IMR-90 (cell line): ENCODE measurements around the gene MRPS24.

ENCODE experiments used
- BHLHE40 ChIP-seq: fragments of 150-350 bp; IDR thresholded peaks from 2 replicates; pipeline ENCODE4 v1.6.1; 2016; ENCODE audit warnings: mild to moderate bottlenecking, low read depth, low read length
- CEBPB ChIP-seq: IDR thresholded peaks from 2 replicates; pipeline ENCODE4 v1.6.1; 2012; ENCODE audit warnings: low read depth, low read length, improper control_type of control experiment
- CHD1 ChIP-seq: IDR thresholded peaks from 2 replicates; pipeline ENCODE4 v1.6.1; 2012; ENCODE audit warnings: low read depth, low read length, improper control_type of control experiment
- CTCF ChIP-seq: conservative IDR thresholded peaks from 2 replicates; pipeline ENCODE4 v1.5.1; 2012; ENCODE audit warnings: mild to moderate bottlenecking, low read depth, low read length, improper control_type of control experiment
- ELK1 ChIP-seq: fragments of 150-350 bp; IDR thresholded peaks from 2 replicates; pipeline ENCODE4 v1.6.1; 2016; ENCODE audit warnings: low read depth, mild to moderate bottlenecking, low read length, moderate library complexity, borderline replicate concordance
- FOS ChIP-seq: fragments of 150-350 bp; IDR thresholded peaks from 2 replicates; pipeline ENCODE4 v1.6.1; 2016; ENCODE audit warnings: low read depth, low read length
- MAFK ChIP-seq: IDR thresholded peaks from 2 replicates; pipeline ENCODE4 v1.6.1; 2012; ENCODE audit warnings: low read depth, low read length, improper control_type of control experiment
- MXI1 ChIP-seq: IDR thresholded peaks from 2 replicates; pipeline ENCODE4 v1.6.1; 2012; ENCODE audit warnings: low read depth, mild to moderate bottlenecking, low read length, moderate library complexity, borderline replicate concordance
- NFE2L2 ChIP-seq: fragments of 150-350 bp; IDR thresholded peaks from 2 replicates; pipeline ENCODE4 v1.6.1; 2016; ENCODE audit warnings: low read depth, mild to moderate bottlenecking, low read length
- POLR2A ChIP-seq: IDR thresholded peaks from 2 replicates; pipeline ENCODE4 v1.6.1; 2012; ENCODE audit warnings: mild to moderate bottlenecking, low read depth, low read length
- RCOR1 ChIP-seq: IDR thresholded peaks from 2 replicates; pipeline ENCODE4 v1.6.1; 2012; ENCODE audit warnings: mild to moderate bottlenecking, low read length, improper control_type of control experiment; ENCODE audit not compliant: insufficient replicate concordance
- RFX5 ChIP-seq: IDR thresholded peaks from 2 replicates; pipeline ENCODE4 v1.8.0; 2012; ENCODE audit warnings: low read depth, mild to moderate bottlenecking, low read length, moderate library complexity
- SMC3 ChIP-seq: fragments of 150-350 bp; IDR thresholded peaks from 2 replicates; pipeline ENCODE4 v1.6.1; 2016; ENCODE audit warnings: low read depth, mild to moderate bottlenecking, antibody characterized with exemption, low read length, moderate library complexity
- USF2 ChIP-seq: fragments of 150-350 bp; IDR thresholded peaks from 2 replicates; pipeline ENCODE4 v1.6.1; 2017; ENCODE audit warnings: mild to moderate bottlenecking, antibody characterized with exemption, low read length, low read depth

- TF ChIP-seq CTCF: no peak
- TF ChIP-seq BHLHE40: no peak
- TF ChIP-seq SMC3: no peak
- no peak for TF ChIP-seq MXI1
- no peak for TF ChIP-seq CHD1
- no peak for TF ChIP-seq POLR2A
- TF ChIP-seq MAFK: no peak
- TF ChIP-seq FOS: no peak
- TF ChIP-seq USF2: no peak
- no peak for TF ChIP-seq ELK1
- TF ChIP-seq RCOR1: no peak
- TF ChIP-seq RFX5: no peak
- TF ChIP-seq CEBPB: no peak
- no peak for TF ChIP-seq NFE2L2
Observed at GRCh38 chr7:43884209-43884608, 14.9 kb upstream of the MRPS24 start.
